Measurements from ENCODE around the gene PRKCH. TPM values are rescaled to one million over a fixed set of nuclear protein-coding genes. Genes with fewer than 3 reads are reported as not detected.
A peak's percentile ranks its signal among the peaks of the same experiment; 100 is the strongest.

Gene PRKCH
- total and polyA plus RNA-seq, 2 of the 13 experiments (the other 11 are each of a cell fraction or from before 2014, with no cell fraction given), result 0.48 to 1.3 TPM

DNA sequence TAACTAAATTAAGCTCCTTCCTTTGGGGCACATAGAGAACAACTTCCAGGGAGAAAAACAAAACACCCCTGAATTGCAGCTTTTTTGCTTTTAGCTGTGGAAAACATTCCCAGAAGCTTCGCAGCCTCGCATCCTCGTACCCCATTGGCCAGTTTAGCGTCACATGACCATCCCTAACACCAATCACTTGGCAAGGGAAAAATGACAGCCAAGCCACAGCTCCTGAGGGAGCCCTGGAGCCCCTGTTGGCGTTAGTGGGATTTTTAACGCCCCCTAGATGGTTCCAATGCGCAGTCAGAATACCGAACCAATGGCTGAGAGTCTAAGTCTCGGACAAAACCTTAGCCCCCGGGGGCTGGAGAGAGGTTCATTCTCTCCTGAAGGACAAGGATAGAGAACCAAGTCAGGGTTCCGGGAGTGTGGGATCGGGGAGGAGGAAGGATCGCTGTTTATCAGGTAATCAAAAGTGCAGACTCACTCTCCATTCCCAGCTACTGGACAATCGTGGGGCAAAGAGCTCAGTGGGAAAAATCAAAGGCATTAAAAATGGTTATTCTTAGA lies 238.3 kb downstream of the PRKCH start (continued):
- TF ChIP-seq, protein P1, sequence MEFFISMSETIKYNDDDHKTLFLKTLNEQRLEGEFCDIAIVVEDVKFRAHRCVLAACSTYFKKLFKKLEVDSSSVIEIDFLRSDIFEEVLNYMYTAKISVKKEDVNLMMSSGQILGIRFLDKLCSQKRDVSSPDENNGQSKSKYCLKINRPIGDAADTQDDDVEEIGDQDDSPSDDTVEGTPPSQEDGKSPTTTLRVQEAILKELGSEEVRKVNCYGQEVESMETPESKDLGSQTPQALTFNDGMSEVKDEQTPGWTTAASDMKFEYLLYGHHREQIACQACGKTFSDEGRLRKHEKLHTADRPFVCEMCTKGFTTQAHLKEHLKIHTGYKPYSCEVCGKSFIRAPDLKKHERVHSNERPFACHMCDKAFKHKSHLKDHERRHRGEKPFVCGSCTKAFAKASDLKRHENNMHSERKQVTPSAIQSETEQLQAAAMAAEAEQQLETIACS (CRISPR knock-in tag; IDR thresholded peaks at IDR 0.05), result no peak
- TF ChIP-seq ZNF577 (CRISPR knock-in tag; IDR thresholded peaks at IDR 0.05; ENCODE audit: borderline replicate concordance, low read depth) (no peak), ZNF816 (CRISPR knock-in tag; IDR thresholded peaks at IDR 0.05; ENCODE audit: borderline replicate concordance) (no peak), NCOR1 (IDR thresholded peaks at IDR 0.05; ENCODE audit: borderline replicate concordance, low read length) (no peak), KAT7 (CRISPR knock-in tag; IDR thresholded peaks at IDR 0.05; ENCODE audit: borderline replicate concordance) (no peak), FIP1L1 (IDR thresholded peaks at IDR 0.05; ENCODE audit: borderline replicate concordance, insufficient read depth, low read depth, low read length) (no peak), MAFG (CRISPR knock-in tag; IDR thresholded peaks at IDR 0.05) (no peak), ZNF761 (CRISPR knock-in tag; conservative IDR thresholded peaks at IDR 0.05) (no peak), ZBTB20 (CRISPR knock-in tag; IDR thresholded peaks at IDR 0.05; ENCODE audit: borderline replicate concordance, low read depth) (no peak), FOXK2 (IDR thresholded peaks at IDR 0.05) (no peak), ZNF770 (CRISPR knock-in tag; IDR thresholded peaks at IDR 0.05) (no peak; the same call in 1 of the 2 replicates), PLRG1 (conservative IDR thresholded peaks at IDR 0.05) (no peak), NR2F6 (IDR thresholded peaks at IDR 0.05) (no peak), NR2F6 (CRISPR knock-in tag; IDR thresholded peaks at IDR 0.05) (no peak), ZBTB43 (CRISPR knock-in tag; conservative IDR thresholded peaks at IDR 0.05) (no peak), KLF15 (CRISPR knock-in tag; IDR thresholded peaks at IDR 0.05; ENCODE audit: borderline replicate concordance) (no peak), ZNF12 (CRISPR knock-in tag; IDR thresholded peaks at IDR 0.05) (no peak), ZNF207 (IDR thresholded peaks at IDR 0.05; ENCODE audit: borderline replicate concordance) (no peak), ZNF703 (CRISPR knock-in tag; IDR thresholded peaks at IDR 0.05; ENCODE audit: borderline replicate concordance) (0 out of 2 replicates have a peak, but pooled peaks have one; percentile 49)
- TF ChIP-seq, protein P2, sequence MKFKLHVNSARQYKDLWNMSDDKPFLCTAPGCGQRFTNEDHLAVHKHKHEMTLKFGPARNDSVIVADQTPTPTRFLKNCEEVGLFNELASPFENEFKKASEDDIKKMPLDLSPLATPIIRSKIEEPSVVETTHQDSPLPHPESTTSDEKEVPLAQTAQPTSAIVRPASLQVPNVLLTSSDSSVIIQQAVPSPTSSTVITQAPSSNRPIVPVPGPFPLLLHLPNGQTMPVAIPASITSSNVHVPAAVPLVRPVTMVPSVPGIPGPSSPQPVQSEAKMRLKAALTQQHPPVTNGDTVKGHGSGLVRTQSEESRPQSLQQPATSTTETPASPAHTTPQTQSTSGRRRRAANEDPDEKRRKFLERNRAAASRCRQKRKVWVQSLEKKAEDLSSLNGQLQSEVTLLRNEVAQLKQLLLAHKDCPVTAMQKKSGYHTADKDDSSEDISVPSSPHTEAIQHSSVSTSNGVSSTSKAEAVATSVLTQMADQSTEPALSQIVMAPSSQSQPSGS (CRISPR knock-in tag; IDR thresholded peaks at IDR 0.05), result no peak
- TF ChIP-seq, protein P3, sequence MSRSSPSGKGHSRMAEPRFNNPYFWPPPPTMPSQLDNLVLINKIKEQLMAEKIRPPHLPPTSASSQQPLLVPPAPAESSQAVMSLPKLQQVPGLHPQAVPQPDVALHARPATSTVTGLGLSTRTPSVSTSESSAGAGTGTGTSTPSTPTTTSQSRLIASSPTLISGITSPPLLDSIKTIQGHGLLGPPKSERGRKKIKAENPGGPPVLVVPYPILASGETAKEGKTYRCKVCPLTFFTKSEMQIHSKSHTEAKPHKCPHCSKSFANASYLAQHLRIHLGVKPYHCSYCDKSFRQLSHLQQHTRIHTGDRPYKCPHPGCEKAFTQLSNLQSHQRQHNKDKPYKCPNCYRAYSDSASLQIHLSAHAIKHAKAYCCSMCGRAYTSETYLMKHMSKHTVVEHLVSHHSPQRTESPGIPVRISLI (CRISPR knock-in tag; IDR thresholded peaks at IDR 0.05; ENCODE audit: borderline replicate concordance), result no peak
- TF ChIP-seq, protein P4, sequence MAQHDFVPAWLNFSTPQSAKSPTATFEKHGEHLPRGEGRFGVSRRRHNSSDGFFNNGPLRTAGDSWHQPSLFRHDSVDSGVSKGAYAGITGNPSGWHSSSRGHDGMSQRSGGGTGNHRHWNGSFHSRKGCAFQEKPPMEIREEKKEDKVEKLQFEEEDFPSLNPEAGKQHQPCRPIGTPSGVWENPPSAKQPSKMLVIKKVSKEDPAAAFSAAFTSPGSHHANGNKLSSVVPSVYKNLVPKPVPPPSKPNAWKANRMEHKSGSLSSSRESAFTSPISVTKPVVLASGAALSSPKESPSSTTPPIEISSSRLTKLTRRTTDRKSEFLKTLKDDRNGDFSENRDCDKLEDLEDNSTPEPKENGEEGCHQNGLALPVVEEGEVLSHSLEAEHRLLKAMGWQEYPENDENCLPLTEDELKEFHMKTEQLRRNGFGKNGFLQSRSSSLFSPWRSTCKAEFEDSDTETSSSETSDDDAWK (CRISPR knock-in tag; IDR thresholded peaks at IDR 0.05), result no peak
